Left forelimb (tissue), 1 donor: ENCODE measurements around the gene OST4.
A peak's percentile ranks its signal among the peaks of the same experiment; 100 is the strongest.
"Not testable (repeated sequence)": the region's sequence is repeated elsewhere in the genome, so short reads cannot be mapped to it uniquely, and the experiment has no call there.

ENCODE experiments used
- DNase-seq: peaks from one replicate; pipeline ENCODE4 v3.0.0-alpha.2; 2018; ENCODE audit warnings: low spot score

OST4 gene

GRCh38 chr2:27078267-27079194, 7.1 kb upstream of the OST4 start, which contains the start of gene EMILIN1:
Gene EMILIN1, plus strand, starts transcription at chr2:27078615. Its CDS starts 451 bp downstream, at chr2:27079066.
- peak; percentile 96 for DNase-seq

- no peak for DNase-seq
Measured at GRCh38 chr2:27077231-27077630, 5.8 kb upstream of the OST4 start.

DNA sequence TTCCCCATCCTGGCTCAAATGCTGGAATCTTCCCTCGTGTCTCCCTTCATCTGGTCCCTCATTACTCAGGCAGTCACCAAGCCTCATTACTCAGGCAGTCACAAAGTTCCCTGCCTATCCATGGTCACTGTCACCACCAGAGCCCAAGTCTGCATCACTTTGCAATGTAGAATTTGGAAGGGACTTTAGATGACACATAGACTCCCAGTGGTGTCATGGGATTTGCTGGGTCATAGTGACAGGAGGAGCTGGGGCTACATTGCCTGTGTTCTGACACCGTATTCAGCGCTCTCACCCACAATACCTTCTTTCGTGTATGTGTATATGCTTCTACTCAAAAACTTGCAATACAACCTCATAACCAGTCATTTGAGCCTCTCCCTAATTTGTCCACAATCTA, 4.9 kb upstream of the OST4 start:
- no peak for DNase-seq

DNA sequence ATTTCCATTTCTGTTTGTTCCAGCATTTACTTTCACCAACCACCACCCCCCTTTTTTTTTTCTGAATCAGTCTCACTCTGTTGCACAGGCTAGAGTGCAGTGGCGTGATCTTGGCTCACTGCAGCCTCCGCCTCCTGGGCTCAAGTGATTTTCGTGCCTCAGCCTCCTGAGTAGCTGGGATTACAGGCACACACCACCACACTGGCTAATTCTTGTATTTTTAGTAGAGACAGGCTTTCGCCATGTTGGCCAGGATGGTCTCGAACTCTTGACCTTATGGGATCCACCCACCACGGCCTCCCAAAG, 4.1 kb upstream of the OST4 start:
- DNase-seq = not testable (repeated sequence)

GRCh38 chr2:27074738-27075565, 3.5 kb upstream of the OST4 start:
- no peak for DNase-seq

GRCh38 chr2:27073782-27074181, 2.3 kb upstream of the OST4 start:
- no peak for DNase-seq

GRCh38 chr2:27072920-27073319, 1.5 kb upstream of the OST4 start:
- no peak for DNase-seq

GRCh38 chr2:27071990-27072830, 756 bp upstream of the OST4 start:
- peak; percentile 90 for DNase-seq

- no peak for DNase-seq
Measured at GRCh38 chr2:27070653-27071276, 689 bp downstream of the OST4 start.

GRCh38 chr2:27069961-27070618, 1.4 kb downstream of the OST4 start:
- DNase-seq = no peak

- DNase-seq = no peak
Measured at GRCh38 chr2:27069436-27069835, 2.0 kb downstream of the OST4 start.

DNA sequence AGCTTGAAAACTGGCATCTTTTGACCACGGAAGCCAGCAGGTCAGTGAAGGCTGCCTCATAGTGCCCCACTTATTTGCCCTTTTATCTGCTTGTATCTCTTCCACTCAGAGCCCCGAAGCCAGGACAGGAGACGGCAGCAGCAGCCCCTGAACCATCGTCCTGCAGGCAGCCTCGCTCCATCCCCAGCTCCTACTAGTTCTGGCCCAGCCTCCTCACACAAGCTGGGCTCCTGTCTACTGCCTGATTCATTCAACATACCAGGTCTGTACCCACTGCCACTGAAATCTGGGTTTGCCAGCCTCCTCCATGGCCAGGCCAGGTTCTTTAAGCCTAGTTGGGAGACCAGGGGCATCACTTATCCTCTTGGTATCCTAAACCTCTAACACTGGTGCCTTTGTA, 4.1 kb downstream of the OST4 start:
- no peak for DNase-seq

DNA sequence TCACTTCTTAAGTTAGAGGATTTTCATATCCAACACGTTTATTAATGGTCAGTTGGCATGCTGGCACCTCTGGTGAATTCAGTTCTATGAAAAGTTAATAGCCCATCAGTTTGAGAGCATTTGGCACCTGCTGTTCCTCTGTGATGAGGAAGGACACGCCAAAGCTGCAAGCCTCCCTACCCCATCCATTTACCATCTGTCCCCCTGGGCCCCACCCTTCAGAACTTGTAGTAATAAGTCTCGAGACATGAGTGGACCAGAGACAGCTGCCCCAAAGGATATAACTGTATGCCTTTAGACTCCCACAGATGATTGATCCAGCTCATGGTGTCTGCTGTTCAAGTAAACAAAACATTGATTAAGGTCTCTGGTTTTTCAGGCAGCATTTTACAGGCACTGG, 6.3 kb downstream of the OST4 start:
- no peak for DNase-seq

DNA sequence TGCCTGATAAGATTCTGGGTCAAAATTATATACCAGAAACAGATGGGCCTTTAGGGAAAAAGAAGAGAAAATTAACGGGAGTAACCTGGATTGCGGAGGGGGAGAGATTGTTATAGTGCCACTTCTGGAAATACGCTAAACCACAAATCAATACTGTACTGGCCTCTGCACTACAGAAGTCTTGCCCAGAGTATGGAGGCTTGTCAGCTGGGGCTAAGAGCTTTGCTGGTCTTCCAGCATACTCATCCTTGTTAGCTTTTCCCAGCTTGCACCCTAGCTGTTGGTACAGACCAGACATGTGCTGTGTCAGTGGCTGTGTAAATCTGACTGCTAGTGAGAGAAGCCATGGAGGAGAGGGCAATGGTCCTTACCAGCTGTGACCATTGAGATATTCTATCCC, 11.1 kb downstream of the OST4 start:
- DNase-seq = no peak

- no peak for DNase-seq
Measured at GRCh38 chr2:27059141-27059820, 12.2 kb downstream of the OST4 start.

GRCh38 chr2:27058210-27058609, 13.2 kb downstream of the OST4 start:
- no peak for DNase-seq

GRCh38 chr2:27057184-27057583, 14.3 kb downstream of the OST4 start:
- DNase-seq = no peak

DNA sequence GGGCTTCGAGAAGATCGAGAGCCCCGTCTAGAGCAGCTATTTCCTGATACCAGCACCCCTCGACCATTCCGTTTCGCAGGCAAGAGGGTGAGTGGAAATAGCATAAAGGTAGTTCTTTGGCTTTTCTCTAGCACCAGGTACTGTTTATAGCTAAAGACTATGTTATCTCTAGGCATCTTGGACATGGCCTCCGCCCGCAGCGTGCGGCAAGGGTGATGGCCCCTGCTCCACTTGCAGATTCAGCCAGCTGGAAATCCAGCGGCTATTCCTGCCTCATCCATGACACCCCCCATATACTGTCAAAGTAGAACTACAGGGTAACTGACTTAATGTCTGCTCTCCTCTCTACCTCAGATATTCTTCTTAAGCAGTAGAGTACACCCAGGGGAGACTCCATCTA, 16.7 kb downstream of the OST4 start:
- DNase-seq = no peak

DNA sequence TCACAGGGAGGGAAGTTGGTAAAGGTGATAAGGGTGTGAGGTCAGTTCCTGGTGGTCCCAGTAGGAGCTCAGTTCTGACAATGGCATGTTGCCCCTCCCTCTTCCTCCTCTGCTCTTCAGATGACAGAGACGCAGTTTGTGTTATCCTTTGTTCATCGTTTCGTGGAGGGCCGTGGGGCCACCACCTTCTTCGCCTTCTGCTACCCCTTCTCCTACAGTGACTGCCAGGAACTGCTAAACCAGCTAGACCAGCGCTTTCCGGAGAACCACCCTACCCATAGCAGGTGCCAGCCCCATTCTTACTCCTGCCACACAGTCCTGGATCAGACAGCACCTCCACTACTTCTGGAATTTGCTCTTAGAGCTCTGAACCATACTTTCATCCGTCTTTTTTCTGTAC, 17.7 kb downstream of the OST4 start:
- DNase-seq = no peak

- DNase-seq = no peak
Measured at GRCh38 chr2:27053321-27053720, 18.1 kb downstream of the OST4 start.
